ENCODE data around the gene NKAPD1. TPM values are rescaled to one million over a fixed set of nuclear protein-coding genes. Genes with fewer than 3 reads are reported as not detected.
"Not testable (repeated sequence)": the region's sequence is repeated elsewhere in the genome, so short reads cannot be mapped to it uniquely, and the experiment has no call there.

NKAPD1 gene
- total RNA-seq, 1 donor: 30.7 TPM

- peak; percentile 31 for TF ChIP-seq CTCF (IDR thresholded peaks at IDR 0.05; ENCODE audit: insufficient read depth, low read depth, low read length)
- peak within 1 kb of the TSS; percentile 100 for H3K4me3 ChIP-seq (ENCODE audit: low read depth, low read length)
- peak; percentile 98 for DNase-seq (ENCODE audit: low read depth)
Measured at GRCh38 chr11:112086422-112087191, 12.5 kb downstream of the NKAPD1 start, which contains the start of the genes SDHD and TIMM8B. Gene SDHD, plus strand, starts transcription at chr11:112086873. Its CDS starts 35 bp downstream, at chr11:112086908. Gene TIMM8B, minus strand, starts transcription at chr11:112086756. Its CDS starts 33 bp downstream, at chr11:112086723.

- no peak for TF ChIP-seq CTCF (IDR thresholded peaks at IDR 0.05; ENCODE audit: insufficient read depth, low read depth, low read length)
- no peak for DNase-seq (ENCODE audit: low read depth)
- H3K4me3 ChIP-seq (ENCODE audit: low read depth, low read length): peak overlapping the region; percentile 100
Measured at GRCh38 chr11:112087212-112087611, 13.1 kb downstream of the NKAPD1 start.

- DNase-seq (ENCODE audit: low read depth); H3K4me3 ChIP-seq (ENCODE audit: low read depth, low read length): not testable (repeated sequence)
Measured at GRCh38 chr11:112095302-112095701, 21.2 kb downstream of the NKAPD1 start.

GRCh38 chr11:112096194-112096593 lies 22.1 kb downstream of the NKAPD1 start:
- no peak for DNase-seq (ENCODE audit: low read depth)
- TF ChIP-seq CTCF (IDR thresholded peaks at IDR 0.05; ENCODE audit: insufficient read depth, low read depth, low read length): no peak
- H3K4me3 ChIP-seq (ENCODE audit: low read depth, low read length): no peak overlapping the region

- H3K4me3 ChIP-seq (ENCODE audit: low read depth, low read length): no peak overlapping the region
- no peak for DNase-seq (ENCODE audit: low read depth)
- no peak for TF ChIP-seq CTCF (IDR thresholded peaks at IDR 0.05; ENCODE audit: insufficient read depth, low read depth, low read length)
Measured at GRCh38 chr11:112097734-112098528, 23.8 kb downstream of the NKAPD1 start.

GRCh38 chr11:112100462-112100861 lies 26.4 kb downstream of the NKAPD1 start:
- no peak for TF ChIP-seq CTCF (IDR thresholded peaks at IDR 0.05; ENCODE audit: insufficient read depth, low read depth, low read length)
- no peak overlapping the region for H3K4me3 ChIP-seq (ENCODE audit: low read depth, low read length)
- DNase-seq (ENCODE audit: low read depth): peak; percentile 85

- no peak for TF ChIP-seq CTCF (IDR thresholded peaks at IDR 0.05; ENCODE audit: insufficient read depth, low read depth, low read length)
- H3K4me3 ChIP-seq (ENCODE audit: low read depth, low read length): no peak overlapping the region
- DNase-seq (ENCODE audit: low read depth): no peak
Measured at GRCh38 chr11:112103446-112103845, 29.3 kb downstream of the NKAPD1 start.

Data from fibroblast of villous mesenchyme (primary cell).